Right lung (tissue), 5 donors: ENCODE results near the gene KRT74. TPM values are rescaled to one million over a fixed set of nuclear protein-coding genes. Genes with fewer than 3 reads are reported as not detected.
A peak's percentile ranks its signal among the peaks of the same experiment; 100 is the strongest.

Experiments used
- DNase-seq, 2 donors: peaks; one replicate each; pipeline ENCODE4 v3.0.0-alpha.2; 2013
- polyA plus RNA-seq, 5 donors: library from polyadenylated mRNA; unstranded; fragments of 120-200 nt; gene quantifications; one replicate each; pipeline versions ENCODE4 v1.2.1 to v1.2.3, GENCODE V29; 2013; ENCODE audit warnings: inconsistent platforms in 1 of 5, low replicate concordance in 1 of 5; ENCODE audit not compliant: insufficient read length in 5 of 5, insufficient read depth in 1 of 5

KRT74 gene
- polyA plus RNA-seq, 5 donors = not detected

GRCh38 chr12:52575256-52575655, 1.6 kb upstream of the KRT74 start:
- DNase-seq = no peak

- DNase-seq = no peak
Observed at GRCh38 chr12:52573306-52573705, 337 bp downstream of the KRT74 start.

GRCh38 chr12:52570511-52570910, 3.1 kb downstream of the KRT74 start:
- DNase-seq = no peak

DNA sequence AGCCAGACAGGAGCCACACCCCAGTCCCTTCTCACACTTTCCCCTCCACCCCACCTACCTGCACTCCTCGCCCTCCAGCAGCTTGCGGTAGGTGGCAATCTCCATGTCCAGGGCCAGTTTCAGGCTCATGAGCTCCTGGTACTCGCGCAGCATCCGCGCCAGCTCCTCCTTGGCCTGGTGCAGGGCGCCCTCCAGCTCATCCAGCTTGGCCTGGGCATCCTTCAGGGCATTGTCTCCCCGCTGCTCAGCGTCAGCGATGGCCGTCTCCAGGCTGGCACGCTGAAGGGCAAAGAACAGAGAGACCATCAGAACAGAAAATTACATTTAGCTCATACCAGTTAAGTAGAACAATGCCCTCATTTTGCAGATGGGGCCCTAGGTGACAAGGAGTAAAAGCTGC, 5.5 kb downstream of the KRT74 start:
- DNase-seq = no peak

DNA sequence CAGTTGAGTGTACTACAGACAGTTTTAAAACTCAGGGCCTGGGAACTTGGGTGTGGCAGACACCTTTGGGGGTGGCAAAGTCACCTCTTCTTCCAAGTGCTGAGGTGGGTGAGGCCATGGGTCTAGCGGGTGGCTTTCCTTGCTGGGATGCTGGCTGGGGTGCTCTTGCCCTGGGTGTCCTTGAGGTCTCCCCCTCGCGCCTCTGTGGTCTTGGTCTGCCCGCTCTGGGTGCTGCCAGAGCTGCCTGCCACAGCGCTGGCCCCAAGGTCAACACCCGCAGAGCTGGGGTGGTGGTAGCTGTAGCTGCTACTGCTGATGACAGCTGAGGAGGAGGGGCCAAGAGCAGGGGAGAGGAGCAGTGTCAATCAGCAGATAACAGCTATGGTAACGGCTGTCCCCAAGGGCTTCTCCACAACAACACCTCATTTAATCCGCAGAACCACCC, 6.8 kb downstream of the KRT74 start:
- no peak for DNase-seq

DNA sequence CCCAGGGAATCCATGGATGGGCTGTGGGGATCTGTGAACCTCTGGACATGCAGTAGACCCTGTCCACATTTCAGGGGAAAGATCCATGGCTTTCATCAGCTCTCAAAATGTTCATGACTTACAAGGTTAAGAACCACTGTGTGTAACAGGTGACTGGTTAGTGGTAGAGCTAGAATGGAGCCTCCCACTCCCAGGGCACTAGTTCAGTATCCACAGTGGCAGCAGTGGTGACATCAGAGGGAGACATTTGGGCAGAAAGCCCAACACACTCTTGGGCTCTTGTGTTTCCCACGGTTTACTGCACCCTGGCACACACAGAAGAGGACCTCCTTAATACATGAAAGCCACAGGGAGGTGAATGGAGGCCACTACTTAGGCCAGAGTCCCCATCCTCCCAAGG, 9.1 kb downstream of the KRT74 start:
- no peak for DNase-seq

- DNase-seq = no peak
Observed at GRCh38 chr12:52561880-52562449, 11.7 kb downstream of the KRT74 start.

- no peak for DNase-seq
Observed at GRCh38 chr12:52559979-52560378, 13.7 kb downstream of the KRT74 start.

DNA sequence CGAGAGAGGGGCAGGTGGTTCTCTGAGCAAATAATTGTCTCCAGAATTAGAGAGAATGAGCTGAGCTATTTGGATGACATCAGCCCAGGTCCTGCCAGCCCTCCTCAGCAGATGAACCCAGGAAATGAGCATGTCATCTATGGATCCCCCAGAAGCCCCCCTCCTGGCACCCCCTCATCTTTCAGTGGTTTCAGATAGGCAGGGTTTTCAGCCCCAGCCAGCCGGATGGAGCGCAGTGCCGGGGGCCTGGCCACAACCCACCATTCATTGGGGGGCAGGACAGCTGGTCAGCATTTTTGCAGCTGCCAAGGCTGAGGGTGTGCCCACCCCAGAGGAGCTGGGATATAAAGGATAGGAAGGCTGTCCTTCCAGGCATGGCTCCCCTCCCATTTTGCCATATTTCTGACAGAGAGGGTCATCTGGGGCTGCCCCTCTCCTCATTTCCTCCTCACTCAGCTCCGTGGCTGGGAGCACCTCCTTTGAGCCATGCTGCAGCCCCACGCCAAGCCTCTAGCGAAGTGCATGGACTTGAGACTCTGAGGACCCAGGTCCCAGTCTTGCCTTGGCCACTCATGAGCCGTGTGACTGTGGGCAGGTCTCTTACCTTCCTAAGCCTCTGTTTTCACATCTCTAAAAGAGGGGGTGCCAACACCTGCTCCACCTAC, 14.7 kb downstream of the KRT74 start:
- DNase-seq = no peak

DNA sequence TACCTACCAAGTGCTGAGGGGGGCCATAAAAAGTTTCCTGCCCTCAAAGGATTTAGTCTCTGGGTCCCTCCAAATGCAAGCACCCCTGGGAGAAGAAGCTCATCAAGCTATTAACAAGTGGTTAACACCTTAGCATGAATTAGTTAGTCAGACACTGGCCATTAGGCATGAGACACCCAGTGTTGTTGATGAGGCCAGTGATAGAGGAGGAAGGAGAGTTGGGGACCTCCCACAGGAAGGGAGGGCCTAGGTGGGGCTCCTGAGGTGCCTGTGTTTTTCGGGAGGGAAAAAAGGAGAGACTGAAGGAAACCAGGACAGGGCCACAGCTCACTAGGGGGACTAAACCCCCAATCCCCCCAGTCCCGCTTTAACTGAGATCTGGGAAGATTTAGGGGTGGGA, 16.2 kb downstream of the KRT74 start:
- DNase-seq = no peak

- no peak for DNase-seq
Observed at GRCh38 chr12:52555577-52555976, 18.1 kb downstream of the KRT74 start.

- no peak for DNase-seq
Observed at GRCh38 chr12:52552681-52553195, 20.9 kb downstream of the KRT74 start, which contains the start of gene KRT71. KRT71 (minus strand) TSS chr12:52553145; CDS start chr12:52553077, 68 bp downstream.

- no peak for DNase-seq
Observed at GRCh38 chr12:52552055-52552454, 21.6 kb downstream of the KRT74 start.

DNA sequence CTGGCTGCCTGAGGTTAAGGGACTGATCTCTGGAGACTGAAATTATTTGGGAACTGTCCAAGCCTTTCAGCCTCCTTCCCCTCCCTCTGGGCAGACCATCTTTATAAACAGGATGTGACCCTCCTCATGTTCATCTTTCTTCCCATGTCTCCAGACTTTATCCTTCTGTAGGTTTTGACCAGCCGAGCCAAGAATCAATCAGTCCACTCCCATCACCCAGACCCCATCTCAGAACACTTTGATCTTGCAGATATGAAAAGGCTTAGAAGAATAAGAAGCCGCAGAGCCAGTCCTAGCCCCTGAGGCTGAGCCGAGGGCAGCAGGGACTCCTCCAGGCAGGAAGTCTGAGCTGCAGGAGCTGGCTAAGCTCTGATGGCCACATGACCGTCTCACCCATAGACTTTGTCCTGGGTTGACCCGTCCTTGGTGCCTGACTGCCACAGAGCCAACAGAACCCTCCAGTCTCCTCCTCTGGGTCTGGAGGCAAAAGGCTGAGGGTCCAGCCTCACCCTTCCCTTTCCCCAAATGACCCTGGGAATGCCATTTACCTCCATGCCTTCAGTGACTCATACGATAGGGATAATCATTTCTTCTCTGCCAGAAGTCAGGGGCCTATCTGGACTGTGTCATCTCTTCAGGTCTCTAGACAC, 22.3 kb downstream of the KRT74 start:
- DNase-seq = peak; percentile 22 to 24

GRCh38 chr12:52546126-52546525, 27.5 kb downstream of the KRT74 start:
- no peak for DNase-seq

DNA sequence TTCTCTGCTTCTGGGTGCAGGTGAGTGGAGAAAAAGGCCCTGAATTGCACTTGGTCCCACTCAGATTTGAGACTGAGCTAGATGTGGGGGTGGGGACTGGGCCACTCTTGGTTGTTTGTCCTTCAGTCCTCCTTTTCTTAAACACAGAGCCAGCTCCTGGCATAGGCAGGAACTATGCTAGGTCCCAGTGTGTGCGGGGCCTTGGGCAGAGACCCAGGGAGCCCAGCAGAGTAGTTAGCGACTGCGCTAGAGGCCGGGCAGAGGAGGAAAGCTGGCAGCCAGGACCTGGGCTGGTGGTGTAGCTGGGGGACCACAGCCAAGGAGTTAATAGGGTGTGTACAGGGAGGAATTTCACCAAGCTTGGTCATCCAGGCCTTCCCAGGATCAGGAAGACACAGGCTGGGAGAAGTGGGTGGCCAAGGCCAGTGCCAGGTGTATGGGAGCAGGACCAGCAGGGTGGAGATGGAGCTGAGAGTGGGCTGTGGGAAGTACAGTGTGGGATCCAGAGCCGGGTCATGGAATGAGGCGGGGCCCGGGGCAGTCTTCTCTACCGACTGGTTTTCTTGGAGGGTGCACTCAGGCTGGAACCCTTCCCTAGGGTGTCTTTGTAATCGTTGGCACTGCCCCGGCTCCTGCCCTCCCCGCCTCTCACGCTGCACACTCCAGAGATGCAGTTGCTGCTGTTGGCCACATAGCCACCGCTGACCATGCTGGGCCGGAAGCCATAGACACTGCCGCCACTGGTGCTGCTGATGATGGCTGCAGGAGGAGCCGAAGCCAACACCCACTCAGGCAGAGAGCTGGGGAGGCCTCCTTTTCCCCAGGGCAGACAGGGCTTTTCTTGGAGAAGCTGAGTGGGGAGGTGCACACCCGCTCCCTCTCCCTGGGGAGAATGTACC, 29.4 kb downstream of the KRT74 start:
- no peak for DNase-seq

GRCh38 chr12:52542785-52543318, 30.8 kb downstream of the KRT74 start:
- DNase-seq = no peak

DNA sequence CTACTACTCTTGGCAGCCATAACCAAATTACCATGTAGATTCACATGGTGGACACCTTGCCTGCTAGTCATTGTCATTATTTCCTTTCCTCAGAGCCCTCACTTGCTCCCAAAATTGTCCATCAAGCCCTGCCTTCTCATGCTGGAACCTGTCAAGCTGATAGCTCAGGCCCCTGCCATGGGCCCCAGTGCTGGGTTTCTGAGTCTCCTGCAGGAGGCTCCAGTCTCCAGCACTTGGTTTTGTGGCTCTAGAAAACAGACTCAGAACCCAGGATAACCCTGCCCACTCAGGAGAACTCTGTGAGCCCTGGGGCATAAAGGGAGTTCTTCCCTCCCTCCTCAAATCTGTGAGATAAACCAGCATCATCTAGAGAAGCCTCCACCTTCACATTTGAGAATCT, 31.5 kb downstream of the KRT74 start:
- no peak for DNase-seq

GRCh38 chr12:52541709-52542108, 31.9 kb downstream of the KRT74 start:
- DNase-seq = no peak

DNA sequence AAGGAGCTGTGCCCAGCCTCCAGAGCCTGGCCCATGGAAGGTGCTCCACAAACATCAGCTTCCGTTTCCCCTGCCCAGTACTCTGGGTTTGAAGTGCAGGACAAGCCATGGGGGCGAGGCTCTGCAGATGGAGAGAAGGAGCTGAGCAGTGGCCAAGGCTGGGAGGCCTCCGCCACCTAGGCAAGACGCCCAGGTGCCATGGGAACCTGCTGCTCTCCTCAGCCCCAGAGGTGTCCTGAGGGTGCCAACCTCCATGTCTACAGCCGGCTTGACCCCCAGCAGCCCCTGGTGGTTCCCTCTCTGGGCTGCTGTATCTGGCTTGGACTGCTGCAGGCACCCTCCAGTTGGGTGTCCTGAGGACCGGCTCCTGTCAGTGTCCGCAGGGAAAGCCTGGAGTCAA, 33.1 kb downstream of the KRT74 start:
- DNase-seq = no peak

GRCh38 chr12:52539821-52540173, 33.8 kb downstream of the KRT74 start:
- DNase-seq = no peak
